Measurements from ENCODE around the gene NQO1. TPM values are rescaled to one million over a fixed set of nuclear protein-coding genes. Genes with fewer than 3 reads are reported as not detected.

NQO1 gene
- total RNA-seq, 1 experiment from 2014 or later, result 251 TPM

DNA sequence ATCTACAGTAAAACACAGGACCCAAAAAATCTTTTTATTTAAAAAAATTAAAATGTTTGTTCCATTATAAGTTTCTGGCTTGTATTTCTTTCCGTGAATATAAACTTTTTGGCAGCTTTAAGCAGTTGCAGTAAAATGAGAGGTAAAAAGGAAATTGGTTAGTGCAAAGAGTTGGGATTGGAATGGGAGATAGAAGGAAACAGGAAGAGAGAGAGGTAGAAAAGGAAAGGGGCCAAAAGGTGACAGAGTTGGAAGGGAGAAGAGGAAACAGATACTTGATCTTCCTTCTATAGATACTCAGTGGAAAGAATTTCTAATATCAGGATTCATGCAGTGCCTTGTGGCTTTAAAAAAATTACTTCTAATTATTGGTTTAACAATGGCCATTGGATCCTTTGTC is 63.5 kb downstream of the NQO1 start:
- TF ChIP-seq CTCF (conservative IDR thresholded peaks at IDR 0.05; ENCODE audit: low read depth, low read length), result no peak
- no peak for TF ChIP-seq EZH2phosphoT487 (IDR thresholded peaks at IDR 0.05; ENCODE audit: borderline replicate concordance, low read length)
- no peak for TF ChIP-seq EZH2 (IDR thresholded peaks at IDR 0.05; ENCODE audit: low read length, unreplicated experiment)
- H3K36me3 ChIP-seq (ENCODE audit: low read depth, low read length), result peaks cover 7% of the 10 kb centered on the region; the same call in 1 of the 2 replicates
- H3K27ac ChIP-seq (ENCODE audit: low read length), result no peak overlapping the region
- no TSS peak for BruUV-seq (replicated peaks)
- no peak overlapping the region for H3K4me3 ChIP-seq (ENCODE audit: low read length)
- intact Hi-C loops (cut with micrococcal nuclease), result no loop called here
- ChIA-PET POLR2A (ENCODE audit: unreplicated experiment) (no interaction called here), CTCF (no interaction called here)
- H3F3A ChIP-seq (ENCODE audit: low read length, unreplicated experiment), result no peaks in the 10 kb centered on the region
- no peak overlapping the region for H3K4me2 ChIP-seq (ENCODE audit: low read length)
- H3K9me2 ChIP-seq (replicated peaks; ENCODE audit: low read length), result no peaks in the 10 kb centered on the region
- H3K27me3 ChIP-seq (ENCODE audit: low read length), result no peaks in the 10 kb centered on the region
- H3K9me3 ChIP-seq (ENCODE audit: low read length), result no peaks in the 10 kb centered on the region
- no peaks in the 10 kb centered on the region for H3K4me1 ChIP-seq (ENCODE audit: insufficient read depth, low read length)
- no peak overlapping the region for H2AFZ ChIP-seq (ENCODE audit: low read length)
- DNase-seq (no peak), ATAC-seq (no peak)
- no peak overlapping the region for H3K9ac ChIP-seq (ENCODE audit: low read length)
- H4K20me1 ChIP-seq (ENCODE audit: low read length), result no peaks in the 10 kb centered on the region
- H3K79me2 ChIP-seq (ENCODE audit: low read length), result no peaks in the 10 kb centered on the region

GRCh38 chr16:69660166-69660565 is 66.2 kb downstream of the NQO1 start:
- no peaks in the 10 kb centered on the region for H3F3A ChIP-seq (ENCODE audit: low read length, unreplicated experiment)
- H3K9ac ChIP-seq (ENCODE audit: low read length), result no peak overlapping the region
- no peaks in the 10 kb centered on the region for H3K9me2 ChIP-seq (replicated peaks; ENCODE audit: low read length)
- H3K4me1 ChIP-seq (ENCODE audit: insufficient read depth, low read length), result no peaks in the 10 kb centered on the region
- no peak for DNase-seq
- no TSS peak for BruUV-seq (replicated peaks)
- no peak overlapping the region for H3K27ac ChIP-seq (ENCODE audit: low read length)
- no peak overlapping the region for H3K4me2 ChIP-seq (ENCODE audit: low read length)
- H3K79me2 ChIP-seq (ENCODE audit: low read length), result no peaks in the 10 kb centered on the region
- POLR2A ChIA-PET (ENCODE audit: unreplicated experiment), result no interaction called here
- no peaks in the 10 kb centered on the region for H3K9me3 ChIP-seq (ENCODE audit: low read length)
- no peak overlapping the region for H3K4me3 ChIP-seq (ENCODE audit: low read length)
- peaks cover 7% of the 10 kb centered on the region for H3K36me3 ChIP-seq (ENCODE audit: low read depth, low read length)
- TF ChIP-seq EZH2 (IDR thresholded peaks at IDR 0.05; ENCODE audit: low read length, unreplicated experiment) (no peak), EZH2phosphoT487 (IDR thresholded peaks at IDR 0.05; ENCODE audit: borderline replicate concordance, low read length) (no peak), CTCF (conservative IDR thresholded peaks at IDR 0.05; ENCODE audit: low read depth, low read length) (no peak)
- intact Hi-C loops (cut with micrococcal nuclease), result no loop called here
- no peak for ATAC-seq
- H4K20me1 ChIP-seq (ENCODE audit: low read length), result no peaks in the 10 kb centered on the region
- CTCF ChIA-PET, result no interaction called here
- H3K27me3 ChIP-seq (ENCODE audit: low read length), result no peaks in the 10 kb centered on the region
- H2AFZ ChIP-seq (ENCODE audit: low read length), result no peak overlapping the region

Other genes starting within 250 kb of the NQO1 start
- gene NFAT5, start 160.6 kb downstream of the NQO1 start, total RNA-seq (2014; rRNA removed), result 11.4 and 14.3 TPM in 2 replicates
- gene NOB1, start 28.4 kb upstream of the NQO1 start, total RNA-seq (2014; rRNA removed), result 31.9 and 45.1 TPM in 2 replicates
- 15.8 and 17.1 TPM in 2 replicates for gene WWP2, start 35.8 kb upstream of the NQO1 start, total RNA-seq (2014; rRNA removed)
- gene CLEC18A, start 224.8 kb upstream of the NQO1 start, total RNA-seq (2014; rRNA removed), result 0.22 TPM in 1 of 2 replicates, not detected in the other